SK-N-MC (cell line): ENCODE measurements around the gene POLDIP2.

Source experiments
- EZH2 ChIP-seq: fragments of 200-600 bp; sonication (generic); IDR thresholded peaks from one replicate; pipeline ENCODE4 v1.6.1; 2017; ENCODE audit warnings: antibody characterized with exemption
- FOXP2 ChIP-seq: optimal IDR thresholded peaks from 2 replicates; pipeline ENCODE3; 2011; ENCODE audit warnings: mild to moderate bottlenecking, moderate library complexity; ENCODE audit not compliant: insufficient read depth; ENCODE audit errors: extremely low read length, control extremely low read depth
- POLR2AphosphoS5 ChIP-seq: IDR thresholded peaks from 2 replicates; pipeline ENCODE4 v1.6.1; 2012; ENCODE audit warnings: mild to moderate bottlenecking, low read depth, low read length, borderline replicate concordance

- no peak for TF ChIP-seq EZH2
- TF ChIP-seq POLR2AphosphoS5: no peak
- TF ChIP-seq FOXP2: no peak
Measured at GRCh38 chr17:28370744-28371103, 13.4 kb upstream of the POLDIP2 start.
